Uterus (tissue), 4 donors: Measurements from ENCODE around the gene MAGEA2. TPM values are rescaled to one million over a fixed set of nuclear protein-coding genes. Genes with fewer than 3 reads are reported as not detected.
"Not testable (repeated sequence)": the region's sequence is repeated elsewhere in the genome, so short reads cannot be mapped to it uniquely, and the experiment has no call there.

Experiments used
- DNase-seq, 2 donors: peaks; one replicate each; pipeline ENCODE4 v3.0.0-alpha.2; 2019 to 2020
- H3K27ac ChIP-seq, 2 donors: fragments of 200-600 bp; sonication (generic); 1 replicate in 1 of 2; 2 replicates in 1 of 2; pipeline ENCODE4 v1.5.1; 2016 to 2018
- H3K27me3 ChIP-seq, 2 donors: fragments of 200-600 bp; sonication (generic); one replicate each; pipeline ENCODE4 v1.5.1; 2018 to 2019; ENCODE audit warnings: control low read depth in 1 of 2
- H3K36me3 ChIP-seq, 2 donors: fragments of 200-600 bp; sonication (generic); one replicate each; pipeline ENCODE4 v1.5.1; 2019; ENCODE audit warnings: control low read depth in 1 of 2
- H3K4me1 ChIP-seq, 2 donors: fragments of 200-600 bp; sonication (generic); one replicate each; pipeline ENCODE4 v1.5.1; 2018 to 2019; ENCODE audit warnings: control low read depth in 1 of 2
- H3K4me3 ChIP-seq, 2 donors: fragments of 200-600 bp; sonication (generic); 1 replicate in 1 of 2; 2 replicates in 1 of 2; pipeline ENCODE4 v1.5.1; 2018 to 2019; ENCODE audit warnings: mild to moderate bottlenecking in 1 of 2
- H3K9me3 ChIP-seq, 2 donors: fragments of 200-600 bp; sonication (generic); one replicate each; pipeline ENCODE4 v1.5.1; 2019; ENCODE audit warnings: control low read depth in 1 of 2
- CTCF ChIP-seq, 4 experiments: fragments of 200-600 bp in 2 of 4; fragments of 450-650 bp in 2 of 4; sonication (generic) in 2 of 4; IDR thresholded peaks; one replicate each; pipeline ENCODE4 v1.5.1; 2016 to 2019; ENCODE audit warnings: antibody characterized with exemption in 4 of 4, mild to moderate bottlenecking in 2 of 4, moderate library complexity in 1 of 4
- POLR2A ChIP-seq, 2 donors: fragments of 450-650 bp; IDR thresholded peaks; one replicate each; pipeline ENCODE4 v1.6.1; 2016; ENCODE audit warnings: antibody characterized with exemption in 2 of 2, mild to moderate bottlenecking in 1 of 2, moderate library complexity in 1 of 2
- intact Hi-C: fragments of 100-400 bp; cut with DNase I; formaldehyde crosslinking; loops from one replicate; pipeline ENCODE4 v1.15.1; 2023; ENCODE audit warnings: low total_unique reads
- total RNA-seq, 4 donors: library from RNA; depleted of rRNA in 3 of 4; stranded (reverse); fragments of >200 nt in 3 of 4; gene quantifications; one replicate each; pipeline versions ENCODE4 v1.1.0 to v1.2.4, GENCODE V29; 2014 to 2023
- donor health status: DM: yes; HTN: yes; CAD: no.

The MAGEA2 gene
- total RNA-seq, 4 donors from 2014 or later: not detected

- Histone ChIP-seq H3K27me3 (no peaks in the 10 kb centered on the region), H3K36me3 (no peaks in the 10 kb centered on the region), H3K4me3 (no peak overlapping the region), H3K27ac (no peak overlapping the region), H3K9me3 (no peaks in the 10 kb centered on the region), H3K4me1 (no peaks in the 10 kb centered on the region)
- intact Hi-C loops: no loop called here
- no peak for DNase-seq
- TF ChIP-seq CTCF (IDR thresholded peaks at IDR 0.05) (no peak), POLR2A (IDR thresholded peaks at IDR 0.05) (no peak)
These were observed 15.1 kb downstream of the MAGEA2 start for GRCh38 chrX:152738560-152738959.

- H3K36me3 ChIP-seq, H3K4me3 ChIP-seq, intact Hi-C loops, H3K27me3 ChIP-seq, H3K4me1 ChIP-seq, H3K27ac ChIP-seq, H3K9me3 ChIP-seq, DNase-seq: not testable (repeated sequence)
These were observed 17.1 kb downstream of the MAGEA2 start for GRCh38 chrX:152736528-152736927.

- Histone ChIP-seq H3K27me3 (no peaks in the 10 kb centered on the region), H3K36me3 (no peaks in the 10 kb centered on the region), H3K4me1 (no peaks in the 10 kb centered on the region), H3K27ac (no peak overlapping the region), H3K4me3 (no peak overlapping the region), H3K9me3 (no peaks in the 10 kb centered on the region)
- TF ChIP-seq POLR2A (IDR thresholded peaks at IDR 0.05): no peak
- TF ChIP-seq CTCF (IDR thresholded peaks at IDR 0.05): no peak
- DNase-seq: no peak
- intact Hi-C loops: no loop called here
These were observed 17.7 kb downstream of the MAGEA2 start for GRCh38 chrX:152735860-152736511.

GRCh38 chrX:152735101-152735500, 18.5 kb downstream of the MAGEA2 start:
- TF ChIP-seq POLR2A (IDR thresholded peaks at IDR 0.05): no peak
- TF ChIP-seq CTCF (IDR thresholded peaks at IDR 0.05): no peak
- Histone ChIP-seq H3K9me3 (no peaks in the 10 kb centered on the region), H3K36me3 (no peaks in the 10 kb centered on the region), H3K27ac (no peak overlapping the region), H3K4me3 (no peak overlapping the region), H3K27me3 (no peaks in the 10 kb centered on the region), H3K4me1 (no peaks in the 10 kb centered on the region)
- DNase-seq: no peak
- intact Hi-C loops: no loop called here

GRCh38 chrX:152734143-152734858, 19.3 kb downstream of the MAGEA2 start:
- H3K4me1 ChIP-seq, intact Hi-C loops, H3K36me3 ChIP-seq, H3K9me3 ChIP-seq, DNase-seq, H3K27ac ChIP-seq, H3K27me3 ChIP-seq, H3K4me3 ChIP-seq: not testable (repeated sequence)

- intact Hi-C loops: no loop called here
- Histone ChIP-seq H3K4me3 (no peak within 1 kb of the TSS), H3K27ac (no peak within 1 kb of the TSS), H3K36me3 (no peaks in the 10 kb centered on the region), H3K4me1 (no peaks in the 10 kb centered on the region), H3K27me3 (no peaks in the 10 kb centered on the region), H3K9me3 (no peaks in the 10 kb centered on the region)
- DNase-seq: no peak
- TF ChIP-seq CTCF (IDR thresholded peaks at IDR 0.05): no peak
- no peak for TF ChIP-seq POLR2A (IDR thresholded peaks at IDR 0.05)
These were observed 20.2 kb downstream of the MAGEA2 start, which contains the start of the genes CSAG1 and MAGEA12 for GRCh38 chrX:152733261-152733975. TSS of gene CSAG1 (minus strand) at chrX:152733721. CDS start at chrX:152732460, 1,261 bp downstream. TSS of gene MAGEA12 (plus strand) at chrX:152733757. CDS start at chrX:152736162, 2,405 bp downstream.
